Endodermal cell (in vitro differentiated cells): ENCODE measurements around the gene JADE3. TPM values are rescaled to one million over a fixed set of nuclear protein-coding genes. Genes with fewer than 3 reads are reported as not detected.

Experiments
- DNase-seq: peaks from one replicate; pipeline ENCODE4 v3.0.0-alpha.2; 2017
- H3K27ac ChIP-seq: 2 replicates; pipeline ENCODE4 v1.5.1; 2013; ENCODE audit warnings: mild to moderate bottlenecking, low read depth, low read length, moderate library complexity
- H3K27me3 ChIP-seq: 2 replicates; pipeline ENCODE4 v1.6.1; 2013; ENCODE audit warnings: mild to moderate bottlenecking, low read length, moderate library complexity; ENCODE audit not compliant: insufficient read depth, control insufficient read depth, poor library complexity, severe bottlenecking
- H3K36me3 ChIP-seq: 2 replicates; pipeline ENCODE4 v1.7.0; 2013; ENCODE audit warnings: mild to moderate bottlenecking, low read length, moderate library complexity; ENCODE audit not compliant: control insufficient read depth, insufficient read depth
- H3K4me1 ChIP-seq: one replicate; pipeline ENCODE4 v1.7.0; 2013; ENCODE audit warnings: low read length; ENCODE audit not compliant: control insufficient read depth, insufficient read depth
- H3K4me3 ChIP-seq: 2 replicates; pipeline ENCODE4 v1.5.1; 2013; ENCODE audit warnings: mild to moderate bottlenecking, low read length, moderate library complexity
- H3K9ac ChIP-seq: 2 replicates; pipeline ENCODE4 v1.6.1; 2013; ENCODE audit warnings: mild to moderate bottlenecking, low read length, moderate library complexity; ENCODE audit not compliant: poor library complexity, severe bottlenecking; ENCODE audit errors: extremely low read depth
- H3K9me3 ChIP-seq: 2 replicates; pipeline ENCODE4 v1.6.1; 2013; ENCODE audit warnings: mild to moderate bottlenecking, low read length, moderate library complexity; ENCODE audit not compliant: control insufficient read depth
- H3K27ac Mint-ChIP-seq: 2 replicates; pipeline ENCODE4 v1.8.0; 2020; ENCODE audit warnings: mixed read lengths
- H3K27me3 Mint-ChIP-seq: 2 replicates; pipeline ENCODE4 v1.8.0; 2021; ENCODE audit warnings: mild to moderate bottlenecking, mixed read lengths; ENCODE audit not compliant: insufficient read depth
- H3K36me3 Mint-ChIP-seq: 2 replicates; pipeline ENCODE4 v1.8.0; 2020; ENCODE audit warnings: low read depth, mixed read lengths
- H3K4me1 Mint-ChIP-seq: 2 replicates; pipeline ENCODE4 v1.8.0; 2020; ENCODE audit warnings: mixed read lengths
- H3K4me3 Mint-ChIP-seq: 2 replicates; pipeline ENCODE4 v1.8.0; 2020; ENCODE audit warnings: mild to moderate bottlenecking, moderate library complexity, mixed read lengths
- H3K9me3 Mint-ChIP-seq: 2 replicates; pipeline ENCODE4 v1.8.0; 2020; ENCODE audit warnings: mild to moderate bottlenecking, mixed read lengths
- WGBS, 2 experiments: methylation state at CpG; one replicate each; pipeline versions ENCODE4 v1.1.5 to v1.1.7; 2013; ENCODE audit warnings: missing lambda C conversion rate in 2 of 2, mixed read lengths in 1 of 2; ENCODE audit not compliant: insufficient coverage in 1 of 2, insufficient read length in 1 of 2; 5-methylcytosine and 5-hydroxymethylcytosine counted together
- total RNA-seq, 2 donors: library from RNA; stranded (reverse); fragmentation: NEBNext Ultra II Directional in 1 of 2; extraction: Animal tissue kit (Norgen Biotek cat#: 25700) in 1 of 2; gene quantifications; 2 replicates in 1 of 2; 3 replicates in 1 of 2; pipeline ENCODE4 v1.2.1, GENCODE V29; 2021
- TF ChIP-seq, protein P1 (sequence below): fragments of 200-600 bp; sonication (generic); conservative IDR thresholded peaks from 2 replicates; pipeline ENCODE4 v1.5.0; 2021; ENCODE audit warnings: antibody characterized with exemption, mild to moderate bottlenecking

JADE3 gene
- total RNA-seq, 2 donors from 2014 or later, result 26.4 to 31.3 TPM

GRCh38 chrX:47061238-47061919 lies 149.2 kb downstream of the JADE3 start:
- Mint-ChIP-seq H3K9me3 (peaks cover 33% of the 10 kb centered on the region), H3K4me3 (no peak overlapping the region), H3K4me1 (peaks cover 16% of the 10 kb centered on the region), H3K36me3 (peaks cover 10% of the 10 kb centered on the region), H3K27me3 (no peaks in the 10 kb centered on the region), H3K27ac (no peak overlapping the region)
- Histone ChIP-seq H3K27me3 (no peaks in the 10 kb centered on the region), H3K4me1 (peaks cover 20% of the 10 kb centered on the region), H3K9me3 (no peaks in the 10 kb centered on the region), H3K9ac (no peak overlapping the region), H3K27ac (no peak overlapping the region), H3K4me3 (no peak overlapping the region), H3K36me3 (peaks cover 4% of the 10 kb centered on the region)
- TF ChIP-seq, protein P1, sequence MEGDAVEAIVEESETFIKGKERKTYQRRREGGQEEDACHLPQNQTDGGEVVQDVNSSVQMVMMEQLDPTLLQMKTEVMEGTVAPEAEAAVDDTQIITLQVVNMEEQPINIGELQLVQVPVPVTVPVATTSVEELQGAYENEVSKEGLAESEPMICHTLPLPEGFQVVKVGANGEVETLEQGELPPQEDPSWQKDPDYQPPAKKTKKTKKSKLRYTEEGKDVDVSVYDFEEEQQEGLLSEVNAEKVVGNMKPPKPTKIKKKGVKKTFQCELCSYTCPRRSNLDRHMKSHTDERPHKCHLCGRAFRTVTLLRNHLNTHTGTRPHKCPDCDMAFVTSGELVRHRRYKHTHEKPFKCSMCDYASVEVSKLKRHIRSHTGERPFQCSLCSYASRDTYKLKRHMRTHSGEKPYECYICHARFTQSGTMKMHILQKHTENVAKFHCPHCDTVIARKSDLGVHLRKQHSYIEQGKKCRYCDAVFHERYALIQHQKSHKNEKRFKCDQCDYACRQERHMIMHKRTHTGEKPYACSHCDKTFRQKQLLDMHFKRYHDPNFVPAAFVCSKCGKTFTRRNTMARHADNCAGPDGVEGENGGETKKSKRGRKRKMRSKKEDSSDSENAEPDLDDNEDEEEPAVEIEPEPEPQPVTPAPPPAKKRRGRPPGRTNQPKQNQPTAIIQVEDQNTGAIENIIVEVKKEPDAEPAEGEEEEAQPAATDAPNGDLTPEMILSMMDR, result no peak
- WGBS, 2 experiments, result 100% methylated on average over 1 of the region's 2 CpGs; no CpG with 5 or more reads in 1 of the 2 experiments
- no peak for DNase-seq

- 95 to 100% methylated on average over 1 to 2 of the region's 2 CpGs for WGBS, 2 experiments
- Histone ChIP-seq H3K4me1 (peaks cover 20% of the 10 kb centered on the region), H3K9me3 (no peaks in the 10 kb centered on the region), H3K27ac (no peak overlapping the region), H3K9ac (no peak overlapping the region), H3K4me3 (no peak overlapping the region), H3K27me3 (no peaks in the 10 kb centered on the region), H3K36me3 (no peaks in the 10 kb centered on the region)
- no peak for DNase-seq
- peaks cover 16% of the 10 kb centered on the region for H3K4me1 Mint-ChIP-seq
- H3K9me3 Mint-ChIP-seq, result peaks cover 36% of the 10 kb centered on the region
- H3K27me3 Mint-ChIP-seq, result no peaks in the 10 kb centered on the region
- no peak overlapping the region for H3K27ac Mint-ChIP-seq
- H3K4me3 Mint-ChIP-seq, result no peak overlapping the region
- peaks cover 2% of the 10 kb centered on the region for H3K36me3 Mint-ChIP-seq
- TF ChIP-seq, protein P1, result no peak
Measured at GRCh38 chrX:47063179-47063578, 151.0 kb downstream of the JADE3 start.

DNA sequence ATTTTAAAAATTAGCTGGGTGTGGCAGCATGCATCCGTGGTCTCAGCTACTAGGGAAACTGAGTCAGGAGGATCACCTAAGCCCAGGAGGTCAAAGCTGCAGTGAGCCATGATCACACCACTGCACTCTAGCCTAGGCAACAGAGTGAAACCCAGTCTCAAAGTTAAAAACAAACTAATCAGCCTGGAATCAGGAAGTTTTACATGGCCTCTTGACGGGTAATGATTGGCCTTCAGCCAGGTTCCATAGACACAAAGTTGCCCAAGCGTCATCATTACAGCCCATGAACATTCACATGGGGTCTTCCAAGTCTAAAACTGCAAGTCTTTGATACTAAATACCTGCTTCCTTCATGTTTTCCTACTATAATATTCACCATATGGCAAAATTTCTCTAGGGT lies 156.0 kb downstream of the JADE3 start:
- H3K4me1 Mint-ChIP-seq, result peaks cover 1% of the 10 kb centered on the region
- DNase-seq, result no peak
- no peaks in the 10 kb centered on the region for H3K27me3 ChIP-seq
- H3K4me3 ChIP-seq, result no peak overlapping the region
- H3K27me3 Mint-ChIP-seq, result no peaks in the 10 kb centered on the region
- H3K27ac Mint-ChIP-seq, result no peak overlapping the region
- H3K36me3 Mint-ChIP-seq, result peaks cover 1% of the 10 kb centered on the region
- no peak overlapping the region for H3K4me3 Mint-ChIP-seq
- H3K9ac ChIP-seq, result no peak overlapping the region
- H3K9me3 Mint-ChIP-seq, result peaks cover 41% of the 10 kb centered on the region
- H3K27ac ChIP-seq, result no peak overlapping the region
- WGBS, 2 experiments, result 91 to 92% methylated on average over 2 to 3 of the region's 3 CpGs
- TF ChIP-seq, protein P1, result no peak
- peaks cover 2% of the 10 kb centered on the region for H3K4me1 ChIP-seq
- H3K36me3 ChIP-seq, result no peaks in the 10 kb centered on the region
- no peaks in the 10 kb centered on the region for H3K9me3 ChIP-seq
